GM12873 (cell line): Measurements from ENCODE around the gene ADCYAP1R1.

Source experiments
- TF ChIP-seq, protein P1 (sequence below): IDR thresholded peaks from 2 replicates; pipeline ENCODE4 v1.5.1; 2012; ENCODE audit warnings: low read depth, mild to moderate bottlenecking, moderate library complexity, low read length, control low read depth; ENCODE audit not compliant: insufficient read depth; ENCODE audit errors: missing control alignments

The ADCYAP1R1 gene

DNA sequence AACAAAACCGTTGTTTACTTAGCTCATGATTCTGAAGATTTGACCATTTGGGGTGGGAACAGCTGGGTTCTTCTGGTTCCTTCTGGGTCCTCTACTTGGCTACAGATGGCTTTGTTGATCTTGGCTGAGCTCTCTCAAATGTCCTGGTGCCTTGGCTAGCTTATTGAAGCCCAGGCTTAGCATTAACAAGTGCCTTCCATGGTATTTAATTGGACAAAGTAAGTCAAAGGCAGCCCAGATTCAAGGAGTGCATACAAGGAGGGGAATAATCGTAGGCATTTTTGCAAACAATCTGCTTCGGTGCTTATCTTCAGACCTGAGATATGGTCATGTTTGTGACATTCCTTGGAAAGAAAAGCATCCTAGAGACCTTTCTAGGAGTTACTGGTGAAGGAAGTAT is 81.4 kb downstream of the ADCYAP1R1 start:
- TF ChIP-seq, protein P1, sequence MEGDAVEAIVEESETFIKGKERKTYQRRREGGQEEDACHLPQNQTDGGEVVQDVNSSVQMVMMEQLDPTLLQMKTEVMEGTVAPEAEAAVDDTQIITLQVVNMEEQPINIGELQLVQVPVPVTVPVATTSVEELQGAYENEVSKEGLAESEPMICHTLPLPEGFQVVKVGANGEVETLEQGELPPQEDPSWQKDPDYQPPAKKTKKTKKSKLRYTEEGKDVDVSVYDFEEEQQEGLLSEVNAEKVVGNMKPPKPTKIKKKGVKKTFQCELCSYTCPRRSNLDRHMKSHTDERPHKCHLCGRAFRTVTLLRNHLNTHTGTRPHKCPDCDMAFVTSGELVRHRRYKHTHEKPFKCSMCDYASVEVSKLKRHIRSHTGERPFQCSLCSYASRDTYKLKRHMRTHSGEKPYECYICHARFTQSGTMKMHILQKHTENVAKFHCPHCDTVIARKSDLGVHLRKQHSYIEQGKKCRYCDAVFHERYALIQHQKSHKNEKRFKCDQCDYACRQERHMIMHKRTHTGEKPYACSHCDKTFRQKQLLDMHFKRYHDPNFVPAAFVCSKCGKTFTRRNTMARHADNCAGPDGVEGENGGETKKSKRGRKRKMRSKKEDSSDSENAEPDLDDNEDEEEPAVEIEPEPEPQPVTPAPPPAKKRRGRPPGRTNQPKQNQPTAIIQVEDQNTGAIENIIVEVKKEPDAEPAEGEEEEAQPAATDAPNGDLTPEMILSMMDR = no peak

DNA sequence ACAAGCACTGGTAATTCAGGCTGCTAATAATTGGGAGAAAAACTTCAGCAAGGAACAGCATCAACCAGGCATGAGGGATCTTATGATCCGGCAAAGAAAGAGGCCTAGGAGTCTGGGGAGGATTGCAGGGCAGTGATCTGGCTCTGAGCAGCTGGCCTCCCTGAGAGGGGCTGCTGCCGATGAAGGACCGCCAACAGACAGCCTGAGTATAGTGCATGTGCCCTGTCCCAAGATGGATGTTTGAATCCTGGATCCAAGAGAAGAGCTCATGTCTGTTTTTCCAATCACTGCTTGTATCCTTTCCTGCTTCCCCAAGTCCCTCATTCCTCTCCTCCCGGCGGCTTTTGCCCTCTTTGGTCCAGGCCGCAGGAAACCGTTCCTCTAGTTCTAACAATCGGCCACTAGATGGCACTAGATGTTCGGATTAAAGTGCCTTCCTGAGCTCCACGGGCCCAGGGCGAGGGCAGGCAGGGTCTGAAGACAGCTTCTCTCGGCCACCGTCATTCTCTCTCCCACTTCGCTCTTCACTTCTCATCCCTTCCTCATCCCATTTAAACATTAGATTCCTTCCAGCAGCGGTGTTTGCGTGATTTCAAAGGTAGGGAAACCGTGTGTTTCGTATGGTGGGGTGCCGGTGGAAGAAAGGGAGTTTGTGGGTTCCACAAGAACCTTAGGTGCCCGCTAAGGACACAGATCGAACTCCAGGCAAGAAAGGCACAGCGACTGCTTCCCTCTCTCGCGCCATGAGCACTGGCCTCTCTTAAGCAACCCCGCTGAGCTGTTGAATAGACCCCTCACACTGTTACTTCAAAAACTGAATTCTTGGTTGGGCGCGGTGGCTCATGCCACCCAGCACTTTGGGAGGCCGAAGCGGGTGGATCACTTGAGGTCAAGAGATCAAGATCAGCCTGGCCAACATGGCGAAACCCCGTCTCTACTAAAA is 82.4 kb downstream of the ADCYAP1R1 start:
- TF ChIP-seq, protein P1 = peak; percentile 72

DNA sequence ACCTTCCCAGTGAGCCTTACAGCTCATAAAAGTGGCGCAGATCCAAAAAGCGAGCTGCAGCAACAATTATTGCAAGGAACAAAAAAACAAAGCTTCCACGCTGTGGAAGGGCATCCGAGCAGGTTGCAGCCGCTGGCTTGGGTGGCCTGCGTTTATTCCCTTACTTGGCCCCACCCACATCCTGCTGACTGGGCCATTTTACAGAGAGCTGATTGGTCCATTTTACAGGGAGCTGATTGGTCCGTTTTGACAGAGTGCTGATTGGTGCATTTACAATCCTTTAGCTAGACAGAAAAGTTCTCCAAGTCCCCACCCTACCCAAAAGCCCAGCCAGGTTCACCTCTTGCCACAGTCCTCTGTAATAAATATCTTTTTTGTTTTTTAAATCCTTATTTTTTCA is 85.1 kb downstream of the ADCYAP1R1 start:
- TF ChIP-seq, protein P1 = no peak

DNA sequence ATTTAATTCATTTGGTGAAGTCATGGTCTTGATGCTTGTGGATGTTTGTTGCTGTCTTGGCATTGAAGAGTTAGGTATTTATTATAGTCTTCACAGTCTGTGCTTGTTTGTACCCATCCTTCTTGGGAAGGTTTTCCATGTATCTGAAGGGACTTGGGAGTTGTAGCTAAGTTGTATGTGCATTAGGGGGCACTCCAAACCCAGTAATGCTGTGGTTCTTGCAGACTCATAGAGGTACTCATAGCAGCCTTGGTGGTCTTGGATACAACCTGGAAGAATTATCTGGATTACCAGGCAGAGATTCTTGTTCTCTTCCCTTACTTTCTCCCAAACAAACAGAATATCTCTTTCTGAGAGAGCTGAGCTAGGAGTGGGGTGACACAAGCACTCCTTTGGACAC is 93.2 kb downstream of the ADCYAP1R1 start:
- TF ChIP-seq, protein P1 = peak; percentile 12

DNA sequence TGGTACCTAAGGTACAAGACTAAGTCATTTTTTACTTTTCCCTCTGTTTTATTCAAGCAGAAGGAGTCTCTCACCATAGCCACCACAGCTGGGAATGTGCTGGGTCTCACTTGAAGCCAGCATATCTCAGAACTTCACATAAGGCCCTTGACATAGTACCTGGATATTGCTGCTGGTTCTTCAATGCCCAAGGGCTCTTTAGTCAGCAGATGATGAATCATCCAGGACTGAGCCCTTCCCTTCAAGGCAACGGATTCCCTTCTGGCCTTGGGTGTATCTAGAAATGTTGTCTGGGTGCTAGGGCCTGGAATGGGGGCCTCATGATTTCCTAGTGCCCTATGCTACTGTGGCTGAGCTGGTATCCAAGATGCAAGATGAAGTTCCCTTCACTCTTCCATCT is 93.9 kb downstream of the ADCYAP1R1 start:
- TF ChIP-seq, protein P1 = no peak

DNA sequence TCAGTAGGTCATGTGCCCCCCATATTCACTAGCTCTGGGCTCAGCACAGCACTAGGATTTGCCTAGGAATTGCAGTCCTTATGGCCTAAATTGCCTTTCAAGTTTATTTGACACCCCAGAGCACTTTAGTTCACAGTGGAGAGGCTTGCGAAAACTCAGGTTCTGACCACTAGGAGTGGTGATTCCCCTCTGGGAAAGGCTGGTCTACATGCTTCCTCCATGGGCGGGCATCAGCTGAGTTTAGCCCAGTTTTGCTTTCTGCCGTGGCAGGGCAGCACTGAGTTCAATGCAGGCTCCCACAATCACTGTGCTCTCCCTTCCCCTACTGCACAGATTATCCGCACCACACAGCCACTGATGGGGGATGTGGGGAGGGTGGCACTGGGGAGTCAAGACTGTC is 94.4 kb downstream of the ADCYAP1R1 start:
- TF ChIP-seq, protein P1 = no peak

DNA sequence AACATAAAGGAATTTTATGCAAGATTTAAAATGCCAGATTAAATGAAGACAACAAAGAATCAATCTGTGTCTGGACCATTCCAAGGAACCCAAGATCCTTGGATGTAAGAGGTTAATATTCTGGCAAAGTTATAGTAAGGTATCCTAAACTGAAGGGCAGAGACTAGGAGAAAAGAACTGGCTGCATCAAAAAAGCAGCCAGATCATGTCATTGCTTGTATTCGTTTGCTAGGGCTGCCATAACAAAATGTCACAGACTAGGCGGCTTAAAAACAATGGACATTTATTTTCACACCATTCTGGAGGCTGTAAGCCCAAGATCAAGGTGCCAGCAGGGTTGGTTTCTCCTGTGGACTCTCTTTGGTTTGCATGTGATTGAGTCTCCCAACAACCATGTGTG is 99.7 kb downstream of the ADCYAP1R1 start:
- TF ChIP-seq, protein P1 = no peak
